NCI-H1417 treated with DMSO at 0.1 percent for 48 hours (cell line): ENCODE data around the gene MPV17L2.

Source experiments
- DNase-seq: peaks from one replicate; lab custom pipeline; 2025; lab: John Stamatoyannopoulos, UW

The MPV17L2 gene

GRCh38 chr19:18245297-18245696 lies 52.3 kb downstream of the MPV17L2 start:
- no peak for DNase-seq
